GM12878 (cell line): ENCODE data around the gene GORASP1. TPM values are rescaled to one million over a fixed set of nuclear protein-coding genes. Genes with fewer than 3 reads are reported as not detected.

Experiments
- ATAC-seq: fragments of 200-7000 bp; cut with Tn5 transposase; 3 replicates; pipeline ENCODE4 v1.9.1; 2020; ENCODE audit warnings: mild to moderate bottlenecking, moderate library complexity
- BruUV-seq: library from RNA; stranded (reverse); fragments of 400-500 nt; replicated peaks from 2 replicates; lab custom pipeline; 2021; lab: Mats Ljungman, UMichigan
- CTCF ChIA-PET: fragments of 300-600 bp; sonication (Branson Sonifier 250); formaldehyde crosslinking; extraction: SDS; loops from one replicate; lab custom pipeline; 2021; ENCODE audit warnings: inconsistent platforms; lab: Yijun Ruan, JAX
- POLR2A ChIA-PET: fragments of 350-600 bp; formaldehyde crosslinking; extraction: SDS; loops from one replicate; lab custom pipeline; 2021; ENCODE audit warnings: inconsistent platforms; lab: Charles Lee
- RAD21 ChIA-PET: fragments of 300-600 bp; sonication (Branson Sonifier 250); formaldehyde crosslinking; loops from one replicate; lab custom pipeline; 2023; ENCODE audit warnings: antibody characterized with exemption; ENCODE audit not compliant: unreplicated experiment; lab: Charles Lee
- SMC1A ChIA-PET: fragments of 300-600 bp; sonication (Branson Sonifier 250); formaldehyde crosslinking; loops from one replicate; lab custom pipeline; 2023; ENCODE audit not compliant: unreplicated experiment, uncharacterized antibody; lab: Charles Lee
- DNase-seq: peaks from one replicate; pipeline ENCODE4 v3.0.0-alpha.2; 2011; ENCODE audit warnings: low read depth, low spot score
- FAIRE-seq: peaks from 3 replicates; lab custom pipeline; 2011; peaks lifted over from hg19 to GRCh38; lab: Jason Lieb, UNC
- H2AFZ ChIP-seq: 2 replicates; pipeline ENCODE4 v1.6.0; 2011; ENCODE audit warnings: low read depth, low read length, control low read depth; ENCODE audit not compliant: control insufficient read depth
- H3K27ac ChIP-seq: 2 replicates; pipeline ENCODE4 v1.5.1; 2011; ENCODE audit warnings: control low read depth; ENCODE audit not compliant: control insufficient read depth, insufficient read depth
- H3K27me3 ChIP-seq, 2 experiments: replicated peaks in 1 of 2; 2 replicates each; pipeline versions ENCODE4 v1.6.0 to v1.6.1; 2011; ENCODE audit warnings: low read length in 1 of 2; ENCODE audit not compliant: control insufficient read depth in 2 of 2, insufficient read depth in 2 of 2
- H3K36me3 ChIP-seq, 2 experiments: 2 replicates each; pipeline ENCODE4 v1.5.1; 2011; ENCODE audit warnings: low read length in 1 of 2; ENCODE audit not compliant: control insufficient read depth in 2 of 2, insufficient read depth in 2 of 2
- H3K4me1 ChIP-seq: 2 replicates; pipeline ENCODE4 v1.6.1; 2011; ENCODE audit warnings: mild to moderate bottlenecking, low read length, moderate library complexity, mixed read lengths; ENCODE audit not compliant: control insufficient read depth, insufficient read depth
- H3K4me2 ChIP-seq: 2 replicates; pipeline ENCODE4 v1.6.0; 2011; ENCODE audit warnings: control low read depth; ENCODE audit not compliant: control insufficient read depth, insufficient read depth
- H3K4me3 ChIP-seq: fragments of 200-600 bp; sonication (generic); 2 replicates; pipeline ENCODE4 v1.5.1; 2016
- H3K79me2 ChIP-seq: 2 replicates; pipeline ENCODE4 v1.6.0; 2011; ENCODE audit warnings: low read length; ENCODE audit not compliant: control insufficient read depth, insufficient read depth
- H3K9ac ChIP-seq: 2 replicates; pipeline ENCODE4 v1.8.0; 2011; ENCODE audit warnings: low read length, control low read depth, mixed read lengths; ENCODE audit not compliant: control insufficient read depth, insufficient read depth
- H3K9me3 ChIP-seq: replicated peaks from 3 replicates; pipeline ENCODE4 v1.5.1; 2011; ENCODE audit warnings: mild to moderate bottlenecking, low read length; ENCODE audit not compliant: control insufficient read depth, insufficient read depth
- H4K20me1 ChIP-seq: 2 replicates; pipeline ENCODE4 v1.6.0; 2011; ENCODE audit not compliant: control insufficient read depth, insufficient read depth
- BRCA1 ChIP-seq: IDR thresholded peaks from 2 replicates; pipeline ENCODE4 v1.6.1; 2011; ENCODE audit warnings: low read depth, low read length, improper control_type of control experiment
- POU2F2 ChIP-seq: IDR thresholded peaks from 3 replicates; pipeline ENCODE4 v1.6.1; 2011; ENCODE audit warnings: low read depth, mild to moderate bottlenecking, low read length, borderline replicate concordance
- RAD21 ChIP-seq: IDR thresholded peaks from 2 replicates; pipeline ENCODE4 v1.6.1; 2011; ENCODE audit warnings: mild to moderate bottlenecking, low read depth, low read length, moderate library complexity; ENCODE audit not compliant: insufficient read depth
- RAD51 ChIP-seq: fragments of 450-650 bp; IDR thresholded peaks from 2 replicates; pipeline ENCODE4 v1.6.1; 2016; ENCODE audit warnings: moderate library complexity, mild to moderate bottlenecking, inconsistent platforms
- RFX5 ChIP-seq: IDR thresholded peaks from 2 replicates; pipeline ENCODE4 v1.6.1; 2011; ENCODE audit warnings: low read depth, low read length, improper control_type of control experiment
- SMAD1 ChIP-seq: fragments of 450-650 bp; IDR thresholded peaks from 2 replicates; pipeline ENCODE4 v1.6.1; 2018; ENCODE audit warnings: mild to moderate bottlenecking, low read depth; ENCODE audit not compliant: partially characterized antibody
- SPI1 ChIP-seq: IDR thresholded peaks from 2 replicates; pipeline ENCODE4 v1.6.1; 2011; ENCODE audit warnings: low read depth, mild to moderate bottlenecking, low read length, moderate library complexity, borderline replicate concordance; ENCODE audit not compliant: insufficient read depth
- SREBF2 ChIP-seq: IDR thresholded peaks from 2 replicates; pipeline ENCODE4 v1.6.1; 2012; ENCODE audit warnings: mild to moderate bottlenecking, low read length
- STAT3 ChIP-seq: IDR thresholded peaks from 2 replicates; pipeline ENCODE4 v1.6.1; 2011; ENCODE audit warnings: low read depth, low read length, improper control_type of control experiment
- ZBTB33 ChIP-seq: fragments of 450-650 bp; IDR thresholded peaks from 2 replicates; pipeline ENCODE4 v1.6.1; 2017; ENCODE audit warnings: mild to moderate bottlenecking
- ZSCAN29 ChIP-seq: fragments of 450-650 bp; IDR thresholded peaks from 2 replicates; pipeline ENCODE4 v1.6.1; 2017; ENCODE audit warnings: mild to moderate bottlenecking, moderate library complexity
- WGBS: methylation state at CpG from one replicate; pipeline ENCODE4 v1.1.6; 2016; ENCODE audit warnings: low lambda C conversion rate; ENCODE audit not compliant: insufficient replicate concordance, insufficient coverage; ENCODE audit errors: missing lambda C conversion rate; 5-methylcytosine and 5-hydroxymethylcytosine counted together
- in situ Hi-C: fragments of 300-500 bp; cut with MboI; formaldehyde crosslinking; loops from 9 replicates; pipeline ENCODE4 v1.14.3; 2018; ENCODE audit warnings: mixed read lengths
- intact Hi-C: fragments of 100-400 bp; cut with micrococcal nuclease; formaldehyde crosslinking; loops from one replicate; pipeline ENCODE4 v1.14.2; 2022; ENCODE audit not compliant: unreplicated experiment
- polyA plus RNA-seq, 11 experiments: library from polyadenylated mRNA; depleted of rRNA in 4 of 11; unstranded in 6 of 11; stranded (reverse) in 5 of 11; fragments of >200 nt; fragmentation: Nextera tagmentation in 4 of 11; fragmentation: Illumina TruSeq in 1 of 11; extraction: Ambion mirVana in 4 of 11; extraction: Trizol in 1 of 11; gene quantifications; 1 replicate in 1 of 11; 2 replicates in 10 of 11; pipeline versions ENCODE4 v1.2.1 to v1.2.3, GENCODE V29; 2011 to 2016; ENCODE audit warnings: inconsistent platforms in 2 of 11, missing spikeins in 2 of 11, low read depth in 1 of 11
- total RNA-seq, 4 experiments: library from RNA; depleted of rRNA in 3 of 4; stranded (reverse); fragments of >200 nt in 3 of 4; fragmentation: Illumina TruSeq in 1 of 4; extraction: Trizol in 1 of 4; gene quantifications; 2 replicates each; pipeline versions ENCODE4 v1.2.1 to v1.2.3, GENCODE V29; 2013 to 2021
- TF ChIP-seq, protein P1 (sequence below): fragments of 450-650 bp; IDR thresholded peaks from 2 replicates; pipeline ENCODE4 v1.6.1; 2018; ENCODE audit warnings: borderline replicate concordance, mild to moderate bottlenecking; ENCODE audit not compliant: partially characterized antibody

The GORASP1 gene
- total and polyA plus RNA-seq, 10 of the 15 experiments (the other 5 are each of a cell fraction or from before 2014, with no cell fraction given), result 3.6 to 32.7 (median 23.2) TPM

DNA sequence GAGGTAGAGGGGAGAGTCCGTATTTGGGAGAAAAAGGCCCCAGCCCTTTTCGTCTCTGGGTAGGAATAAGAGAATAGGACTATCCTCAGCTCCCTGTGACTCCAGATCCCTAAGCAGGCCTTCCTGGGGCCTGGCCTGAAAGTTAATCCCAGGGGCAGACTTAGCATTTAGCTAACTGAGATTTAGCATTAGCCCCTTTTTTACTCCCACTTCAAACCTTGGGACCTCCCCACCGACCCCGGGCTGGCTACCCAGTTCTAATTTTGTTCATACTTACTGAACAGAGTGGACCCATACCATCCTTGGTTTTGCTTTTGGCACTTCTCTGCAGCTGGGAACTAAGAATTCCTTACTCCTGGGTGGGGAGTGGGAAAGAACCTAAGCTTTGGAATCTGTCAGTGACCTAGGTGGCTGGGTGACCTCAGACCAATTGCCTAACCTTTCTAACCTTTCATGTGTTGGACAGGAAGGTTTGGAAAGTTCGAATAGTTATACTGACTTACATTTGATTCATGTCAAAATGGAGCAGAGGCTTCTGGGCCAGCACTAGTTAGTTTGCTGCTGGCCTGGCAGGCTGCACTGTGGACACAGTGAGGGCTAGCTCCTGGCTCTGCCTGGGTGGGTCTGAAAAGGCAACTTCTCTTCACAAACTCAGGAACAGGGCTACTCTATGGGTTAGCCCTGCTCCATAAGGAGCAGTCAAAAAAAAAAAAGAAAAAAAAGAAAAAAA, 11.7 kb upstream of the GORASP1 start:
- BruUV-seq, result no TSS peak
- RAD21 ChIA-PET, result no interaction called here

GRCh38 chr3:39118079-39118478, 10.7 kb upstream of the GORASP1 start:
- intact Hi-C loops, result no loop called here
- no peak overlapping the region for H3K4me2 ChIP-seq
- peaks cover 16% of the 10 kb centered on the region for H3K4me1 ChIP-seq
- DNase-seq, result no peak
- H3K4me3 ChIP-seq, result no peak overlapping the region
- H3K27ac ChIP-seq, result no peak overlapping the region
- BruUV-seq, result no TSS peak
- RAD21 ChIA-PET, result no interaction called here
- in situ Hi-C loops, result no loop called here
- ATAC-seq, result peak; percentile 61
- POLR2A ChIA-PET, result interaction anchor here (0.8 kb wide), 1 partner anchor 28 kb away, joined by 3 read pairs; no protein-coding TSS in a partner anchor
- peak; percentile 13 for FAIRE-seq
- CTCF ChIA-PET, result interaction anchor here (1.0 to 1.6 kb wide), 3 partner anchors 9 to 170 kb away, joined by 3 to 9 read pairs (median 5); no protein-coding TSS in a partner anchor
- H4K20me1 ChIP-seq, result no peaks in the 10 kb centered on the region
- no peaks in the 10 kb centered on the region for H3K79me2 ChIP-seq
- no peaks in the 10 kb centered on the region for H3K27me3 ChIP-seq
- no peaks in the 10 kb centered on the region for H3K36me3 ChIP-seq
- H3K9ac ChIP-seq, result no peak overlapping the region
- SMC1A ChIA-PET, result interaction anchor here (1.1 to 2.5 kb wide), 3 partner anchors 9 to 66 kb away, joined by 3 to 11 read pairs (median 5); no protein-coding TSS in a partner anchor
- 56% methylated on average over 3 of the region's 3 CpGs for WGBS
- H2AFZ ChIP-seq, result no peak overlapping the region
- no peaks in the 10 kb centered on the region for H3K9me3 ChIP-seq
- TF ChIP-seq, protein P1, sequence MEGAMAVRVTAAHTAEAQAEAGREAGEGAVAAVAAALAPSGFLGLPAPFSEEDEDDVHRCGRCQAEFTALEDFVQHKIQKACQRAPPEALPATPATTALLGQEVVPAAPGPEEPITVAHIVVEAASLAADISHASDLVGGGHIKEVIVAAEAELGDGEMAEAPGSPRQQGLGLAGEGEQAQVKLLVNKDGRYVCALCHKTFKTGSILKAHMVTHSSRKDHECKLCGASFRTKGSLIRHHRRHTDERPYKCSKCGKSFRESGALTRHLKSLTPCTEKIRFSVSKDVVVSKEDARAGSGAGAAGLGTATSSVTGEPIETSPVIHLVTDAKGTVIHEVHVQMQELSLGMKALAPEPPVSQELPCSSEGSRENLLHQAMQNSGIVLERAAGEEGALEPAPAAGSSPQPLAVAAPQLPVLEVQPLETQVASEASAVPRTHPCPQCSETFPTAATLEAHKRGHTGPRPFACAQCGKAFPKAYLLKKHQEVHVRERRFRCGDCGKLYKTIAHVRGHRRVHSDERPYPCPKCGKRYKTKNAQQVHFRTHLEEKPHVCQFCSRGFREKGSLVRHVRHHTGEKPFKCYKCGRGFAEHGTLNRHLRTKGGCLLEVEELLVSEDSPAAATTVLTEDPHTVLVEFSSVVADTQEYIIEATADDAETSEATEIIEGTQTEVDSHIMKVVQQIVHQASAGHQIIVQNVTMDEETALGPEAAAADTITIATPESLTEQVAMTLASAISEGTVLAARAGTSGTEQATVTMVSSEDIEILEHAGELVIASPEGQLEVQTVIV, result no peak
- no peak for TF ChIP-seq ZBTB33
- peak; percentile 14; the same call in 1 of the 2 replicates for TF ChIP-seq SPI1

More for the DNA sequence above, 11.7 kb upstream of the GORASP1 start:
- Histone ChIP-seq H3K27me3 (no peaks in the 10 kb centered on the region), H3K4me3 (no peak overlapping the region), H3K4me2 (no peak overlapping the region), H4K20me1 (no peaks in the 10 kb centered on the region), H3K27ac (no peak overlapping the region), H3K9ac (no peak overlapping the region), H3K4me1 (peaks cover 16% of the 10 kb centered on the region), H2AFZ (no peak overlapping the region), H3K79me2 (no peaks in the 10 kb centered on the region), H3K36me3 (no peaks in the 10 kb centered on the region), H3K9me3 (no peaks in the 10 kb centered on the region)
- SMC1A ChIA-PET, result interaction anchor here (1.1 to 2.5 kb wide), 3 partner anchors 8 to 28 kb away, joined by 5 to 11 read pairs (median 5); no protein-coding TSS in a partner anchor
- WGBS, result 78% methylated on average over 5 of the region's 5 CpGs
- in situ Hi-C loops (no loop called here), intact Hi-C loops (no loop called here)
- ATAC-seq (no peak), FAIRE-seq (no peak), DNase-seq (no peak)
- CTCF ChIA-PET, result interaction anchor here (0.6 to 0.8 kb wide), 2 partner anchors 72 to 585 kb away, joined by 3 read pairs; no protein-coding TSS in a partner anchor
- TF ChIP-seq ZSCAN29 (no peak), STAT3 (no peak), SREBF2 (no peak), RFX5 (no peak), POU2F2 (no peak), SMAD1 (no peak), BRCA1 (no peak), SPI1 (no peak), RAD21 (no peak), RAD51 (no peak)
- TF ChIP-seq, all 136 proteins: peak for 0
- POLR2A ChIA-PET, result no interaction called here
